GM18505 (cell line): ENCODE results near the gene CENPX.

Experiments
- ATAC-seq: cut with Tn5 transposase; IDR thresholded peaks from one replicate; pipeline ENCODE4 v1.9.1; 2021; ENCODE audit not compliant: unreplicated experiment
- POLR2A ChIP-seq: IDR thresholded peaks from 4 replicates; pipeline ENCODE4 v1.6.1; 2011; ENCODE audit warnings: borderline replicate concordance; ENCODE audit not compliant: insufficient read depth, insufficient read length; ENCODE audit errors: extremely low read depth

CENPX gene

DNA sequence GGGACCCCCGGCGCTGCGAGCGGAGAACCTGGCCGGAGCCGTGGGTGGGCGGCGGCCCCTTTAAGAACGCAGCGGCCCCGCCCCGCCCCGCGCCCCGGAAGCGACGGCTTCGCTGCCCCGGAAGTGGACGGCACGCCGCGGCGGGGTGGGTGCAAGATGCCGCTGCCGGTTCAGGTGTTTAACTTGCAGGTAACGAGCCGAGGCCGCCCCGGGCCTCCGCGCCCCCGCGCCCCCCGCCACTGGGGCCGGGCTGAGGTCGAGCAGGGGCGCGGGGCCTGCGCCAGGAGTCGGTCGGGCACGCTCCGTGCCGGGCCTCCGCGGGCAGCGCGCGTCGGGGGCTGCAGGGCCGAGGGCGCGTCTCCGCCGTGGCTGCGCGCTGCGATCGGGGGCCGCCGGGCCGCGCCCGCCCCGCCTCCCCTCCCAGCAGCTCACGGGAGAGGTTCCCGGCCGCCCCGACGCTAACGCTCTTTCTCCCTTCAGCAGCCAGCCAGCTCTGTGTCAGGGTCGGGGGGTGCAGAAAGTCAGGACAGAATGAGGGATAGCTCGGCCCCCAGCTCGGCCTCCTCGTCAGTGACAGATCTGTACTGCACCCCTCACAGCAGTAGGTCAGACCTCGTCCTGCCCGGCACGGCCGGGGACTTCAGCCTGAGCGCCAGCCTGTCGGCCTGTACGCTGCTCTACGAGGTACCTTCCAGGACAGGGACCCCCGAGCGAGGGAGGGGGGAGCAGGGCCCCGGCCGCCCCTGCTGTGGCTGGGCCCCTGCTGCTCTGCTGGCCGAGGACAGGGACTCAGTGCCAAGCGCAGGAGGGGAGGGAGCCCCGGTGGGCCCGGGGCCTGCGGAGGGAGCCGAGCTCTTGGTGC is 29.3 kb upstream of the CENPX start, which contains the start of the genes GPS1 and RFNG:
TSS of gene GPS1 (plus strand) at position 123 of the 862 bp plus-strand sequence. CDS start at position 157, 34 bp downstream.
TSS of gene RFNG (minus strand) at position 36 of the 862 bp plus-strand sequence. CDS start 45 bp downstream, outside the sequence.
- TF ChIP-seq POLR2A = peak; percentile 66
- ATAC-seq = no peak

DNA sequence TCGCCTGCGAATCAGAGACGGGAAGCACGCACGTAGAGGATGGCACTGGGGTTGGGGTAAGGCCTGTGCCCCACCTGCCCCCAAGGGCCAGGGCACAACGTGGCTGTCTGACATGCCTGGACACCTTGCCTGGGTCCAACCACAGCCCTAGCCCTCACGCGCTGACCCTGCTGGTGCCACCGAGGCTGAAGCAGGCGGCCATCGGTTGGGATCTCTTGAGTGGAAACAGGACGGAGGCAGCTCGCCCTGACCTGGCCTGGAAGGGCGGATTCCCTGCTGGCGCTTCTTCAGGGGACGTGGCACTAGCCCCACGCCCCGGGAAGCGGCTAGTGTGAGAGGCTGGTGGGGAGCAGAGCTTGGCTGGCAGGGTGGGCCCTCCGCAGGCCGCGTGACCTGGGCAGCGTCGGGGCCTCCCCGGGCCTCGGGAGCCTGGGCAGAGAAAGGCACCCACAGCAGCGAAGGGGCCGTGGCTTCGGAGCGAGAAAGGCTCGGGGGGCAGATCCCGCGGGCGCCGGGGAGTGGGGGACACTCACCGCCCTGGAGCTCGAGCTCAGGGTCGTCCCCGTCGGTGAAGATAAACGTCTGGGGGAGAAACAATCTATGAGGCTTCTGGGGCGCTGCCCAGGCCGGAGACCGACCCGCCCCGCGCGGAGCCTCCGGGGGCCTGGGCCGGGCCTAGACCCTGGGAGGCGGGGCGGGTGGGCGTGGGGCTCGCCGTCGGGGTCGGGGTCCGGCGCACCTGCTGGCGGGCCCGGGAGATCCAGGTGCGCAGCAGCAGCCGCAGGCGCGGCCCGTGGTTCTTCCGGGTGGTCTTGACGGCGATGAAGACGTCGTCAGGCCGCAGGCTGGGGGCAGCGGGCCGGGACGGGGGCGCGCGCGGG is 28.3 kb upstream of the CENPX start:
- ATAC-seq = no peak
- no peak for TF ChIP-seq POLR2A

GRCh38 chr17:82050152-82050760 is 27.6 kb upstream of the CENPX start:
- no peak for ATAC-seq
- no peak for TF ChIP-seq POLR2A

DNA sequence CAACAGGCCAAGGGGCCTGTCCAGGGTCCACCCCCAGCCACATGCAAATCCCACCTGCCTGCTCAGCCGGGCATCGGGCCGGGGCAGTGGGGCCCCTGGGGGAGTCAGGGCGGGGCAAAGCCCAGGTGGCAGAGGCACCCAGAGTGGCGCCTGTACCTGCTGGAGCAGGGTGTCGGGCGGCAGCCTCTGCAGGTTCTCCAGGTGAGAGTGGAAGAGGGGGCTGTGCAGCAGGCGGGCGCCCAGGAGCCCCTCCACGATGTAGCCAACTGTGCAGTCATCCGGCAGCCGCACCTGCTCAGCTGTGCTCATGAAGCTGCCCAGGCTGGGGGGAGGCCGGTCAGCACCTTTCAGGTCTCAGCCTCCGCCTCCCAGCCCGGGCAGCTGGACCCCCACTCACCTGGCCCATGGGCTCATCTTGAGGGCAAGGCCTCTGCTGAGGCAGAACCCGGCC is 26.9 kb upstream of the CENPX start:
- no peak for ATAC-seq
- no peak for TF ChIP-seq POLR2A

DNA sequence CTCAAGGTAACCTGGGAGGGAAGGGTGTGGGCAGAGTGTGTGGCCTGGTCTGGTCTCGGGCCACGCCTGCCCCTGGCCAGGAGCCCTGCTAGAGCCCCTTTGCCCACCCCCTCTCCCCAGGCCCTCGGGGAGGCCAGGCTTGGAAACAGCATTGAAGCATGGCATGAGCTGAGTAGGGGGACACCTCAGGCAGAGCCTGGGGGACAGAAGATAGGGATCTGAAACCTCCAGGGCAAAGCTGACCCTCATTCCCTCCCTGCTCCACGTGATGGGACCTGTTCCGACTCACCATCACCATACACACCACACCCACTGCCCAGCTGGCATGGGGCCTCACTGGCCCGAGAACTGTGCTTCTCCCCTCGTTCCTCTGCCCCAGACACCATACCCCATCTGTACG is 26.4 kb upstream of the CENPX start:
- no peak for TF ChIP-seq POLR2A
- ATAC-seq = no peak

- ATAC-seq = no peak
These were observed 25.9 kb upstream of the CENPX start for GRCh38 chr17:82048571-82048971.

GRCh38 chr17:82047914-82048570 is 25.4 kb upstream of the CENPX start:
- TF ChIP-seq POLR2A = no peak
- no peak for ATAC-seq

More at GRCh38 chr17:82048571-82048971, 25.9 kb upstream of the CENPX start:
- TF ChIP-seq POLR2A = no peak

- ATAC-seq = no peak
- TF ChIP-seq POLR2A = no peak
These were observed 24.7 kb upstream of the CENPX start for GRCh38 chr17:82047379-82047778.

DNA sequence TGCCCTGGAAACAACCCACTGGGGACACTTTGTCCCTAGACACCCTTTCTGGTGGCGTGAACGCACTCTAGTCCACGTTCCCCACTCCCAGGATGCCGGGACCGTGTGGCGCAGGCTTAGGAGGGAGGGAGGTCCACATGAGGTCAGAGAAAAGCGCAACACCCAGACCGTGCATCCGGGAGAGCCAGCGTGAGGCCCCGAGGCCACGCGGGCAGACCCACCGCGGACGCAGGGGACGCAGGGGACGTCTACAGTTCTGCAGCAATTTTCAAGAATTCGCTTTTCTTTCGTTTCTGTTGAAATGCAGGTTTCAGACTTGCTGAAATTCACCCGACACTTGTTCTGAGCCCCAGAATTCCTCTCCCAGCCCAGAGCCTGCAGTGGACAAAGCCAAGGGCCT is 24.2 kb upstream of the CENPX start:
- ATAC-seq = no peak
- TF ChIP-seq POLR2A = no peak

- no peak for ATAC-seq
- TF ChIP-seq POLR2A = no peak
These were observed 23.3 kb upstream of the CENPX start for GRCh38 chr17:82045936-82046484.

DNA sequence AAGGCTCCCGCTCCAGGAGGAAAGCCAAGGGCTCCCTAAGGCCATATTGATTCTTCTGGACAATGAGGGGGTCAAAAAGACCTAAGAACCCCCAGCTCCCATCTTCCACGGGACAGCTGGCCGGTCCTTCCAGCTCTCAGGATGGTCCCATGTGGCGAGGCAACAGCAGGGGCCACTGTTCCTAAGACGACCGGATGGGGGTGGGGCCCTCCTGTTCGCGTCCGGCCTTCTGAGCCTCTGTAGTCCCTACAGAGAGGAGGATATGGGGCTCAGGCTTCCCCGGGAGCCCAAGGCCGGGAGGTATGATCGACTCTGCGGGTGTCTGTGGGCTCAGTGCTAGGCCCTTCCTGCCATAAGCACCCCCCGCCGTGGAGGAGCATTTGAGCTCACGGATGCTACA is 20.8 kb upstream of the CENPX start:
- ATAC-seq = no peak
- TF ChIP-seq POLR2A = no peak

DNA sequence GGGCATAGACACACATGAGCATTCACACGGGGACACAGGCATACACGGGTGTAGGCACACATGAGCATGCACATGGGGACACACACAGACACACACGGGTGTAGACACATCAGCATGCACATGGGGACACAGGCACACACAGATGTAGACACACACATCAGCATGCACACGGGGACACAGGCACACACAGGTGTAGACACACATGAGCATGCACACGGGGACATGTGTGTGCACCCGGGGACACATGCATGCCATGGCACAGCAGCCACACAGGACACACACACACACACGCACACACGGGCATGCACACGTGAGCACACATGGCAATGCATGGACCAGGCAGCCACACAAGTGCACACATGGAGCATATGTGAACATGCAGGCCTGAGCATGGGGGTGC is 20.0 kb upstream of the CENPX start:
- no peak for ATAC-seq
- no peak for TF ChIP-seq POLR2A
